ENCODE data around the gene MAF.

MAF gene

GRCh38 chr16:79621027-79621426, 20.5 kb upstream of the MAF start:
- no peaks in the 10 kb centered on the region for H3K36me3 ChIP-seq
- no peak for DNase-seq
- no peaks in the 10 kb centered on the region for H3K4me1 ChIP-seq
- H3K4me3 ChIP-seq (ENCODE audit: low read depth, low read length): no peak overlapping the region
- H3K27me3 ChIP-seq: no peaks in the 10 kb centered on the region
- H3K9me3 ChIP-seq: no peaks in the 10 kb centered on the region
- TF ChIP-seq CTCF (IDR thresholded peaks at IDR 0.05; ENCODE audit: low read depth, low read length): no peak

GRCh38 chr16:79618692-79619050, 18.1 kb upstream of the MAF start:
- no peaks in the 10 kb centered on the region for H3K27me3 ChIP-seq
- TF ChIP-seq CTCF (IDR thresholded peaks at IDR 0.05; ENCODE audit: low read depth, low read length): no peak
- H3K4me3 ChIP-seq (ENCODE audit: low read depth, low read length): no peak overlapping the region
- no peaks in the 10 kb centered on the region for H3K36me3 ChIP-seq
- no peaks in the 10 kb centered on the region for H3K4me1 ChIP-seq
- no peaks in the 10 kb centered on the region for H3K9me3 ChIP-seq
- DNase-seq: no peak

- no peak for TF ChIP-seq CTCF (IDR thresholded peaks at IDR 0.05; ENCODE audit: low read depth, low read length)
- no peaks in the 10 kb centered on the region for H3K9me3 ChIP-seq
- H3K4me1 ChIP-seq: no peaks in the 10 kb centered on the region
- DNase-seq: no peak
- H3K4me3 ChIP-seq (ENCODE audit: low read depth, low read length): no peak overlapping the region
- H3K27me3 ChIP-seq: no peaks in the 10 kb centered on the region
- no peaks in the 10 kb centered on the region for H3K36me3 ChIP-seq
Measured at GRCh38 chr16:79618041-79618691, 17.6 kb upstream of the MAF start.

- Histone ChIP-seq H3K9me3 (no peaks in the 10 kb centered on the region), H3K27me3 (no peaks in the 10 kb centered on the region), H3K4me1 (no peaks in the 10 kb centered on the region), H3K4me3 (ENCODE audit: low read depth, low read length) (no peak overlapping the region), H3K36me3 (no peaks in the 10 kb centered on the region)
- no peak for DNase-seq
- no peak for TF ChIP-seq CTCF (IDR thresholded peaks at IDR 0.05; ENCODE audit: low read depth, low read length)
Measured at GRCh38 chr16:79613009-79613408, 12.5 kb upstream of the MAF start.

GRCh38 chr16:79612207-79612606, 11.7 kb upstream of the MAF start:
- Histone ChIP-seq H3K4me3 (ENCODE audit: low read depth, low read length) (no peak overlapping the region), H3K9me3 (no peaks in the 10 kb centered on the region; the same call in 1 of the 2 replicates), H3K36me3 (no peaks in the 10 kb centered on the region), H3K4me1 (no peaks in the 10 kb centered on the region), H3K27me3 (no peaks in the 10 kb centered on the region)
- no peak for TF ChIP-seq CTCF (IDR thresholded peaks at IDR 0.05; ENCODE audit: low read depth, low read length)
- DNase-seq: no peak

- H3K4me3 ChIP-seq (ENCODE audit: low read depth, low read length): no peak overlapping the region
- no peaks in the 10 kb centered on the region for H3K27me3 ChIP-seq
- DNase-seq: no peak
- H3K9me3 ChIP-seq: no peaks in the 10 kb centered on the region; the same call in 1 of the 2 replicates
- no peaks in the 10 kb centered on the region for H3K36me3 ChIP-seq
- TF ChIP-seq CTCF (IDR thresholded peaks at IDR 0.05; ENCODE audit: low read depth, low read length): no peak
- no peaks in the 10 kb centered on the region for H3K4me1 ChIP-seq
Measured at GRCh38 chr16:79610771-79611170, 10.2 kb upstream of the MAF start.
